GM20431 (cell line): ENCODE results near the gene TMBIM6.
"Not testable (repeated sequence)": the region's sequence is repeated elsewhere in the genome, so short reads cannot be mapped to it uniquely, and the experiment has no call there.

Source experiments
- in situ Hi-C: fragments of 300-500 bp; cut with MseI, MboI; formaldehyde crosslinking; loops from one replicate; pipeline ENCODE4 v1.15.0; 2020; ENCODE audit warnings: low sequenced_read_pairs; ENCODE audit not compliant: unreplicated experiment

TMBIM6 gene

DNA sequence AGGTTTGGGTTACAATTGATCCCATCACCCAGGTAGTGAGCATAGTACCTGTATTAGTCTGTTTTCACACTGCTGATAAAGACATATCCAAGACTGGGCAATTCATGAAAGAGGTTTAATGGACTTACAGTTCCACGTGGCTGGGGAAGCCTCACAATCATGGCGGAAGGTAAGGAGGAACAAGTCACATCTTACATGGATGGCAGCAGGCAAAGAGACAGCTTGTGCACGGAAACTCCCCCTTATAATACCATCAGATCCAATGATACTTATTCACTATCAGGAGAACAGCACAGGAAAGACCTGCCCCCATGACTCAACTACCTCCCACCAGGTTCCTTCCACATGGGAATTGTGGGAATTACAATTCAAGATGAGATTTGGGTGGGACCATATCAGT, 20.0 kb upstream of the TMBIM6 start:
- in situ Hi-C loops = not testable (repeated sequence)

DNA sequence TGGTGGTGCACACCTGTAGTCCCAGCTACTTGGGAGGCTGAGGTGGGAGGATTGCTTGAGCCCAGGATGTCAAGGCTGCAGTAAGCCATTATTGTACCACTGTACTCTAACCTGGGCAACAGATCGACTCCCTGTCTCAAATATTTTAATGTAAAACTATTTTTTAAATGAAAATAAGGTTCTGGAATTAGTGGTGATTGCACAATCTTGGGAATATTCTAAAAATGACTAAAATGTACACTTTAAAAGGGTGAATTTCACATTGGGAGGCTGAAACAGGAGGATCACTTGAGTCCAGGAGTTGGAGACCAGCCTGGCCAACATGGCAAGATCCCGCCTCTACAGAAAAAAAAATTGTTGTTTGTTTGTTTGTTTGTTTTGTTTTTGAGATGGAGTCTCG, 12.9 kb upstream of the TMBIM6 start:
- in situ Hi-C loops = no loop called here

DNA sequence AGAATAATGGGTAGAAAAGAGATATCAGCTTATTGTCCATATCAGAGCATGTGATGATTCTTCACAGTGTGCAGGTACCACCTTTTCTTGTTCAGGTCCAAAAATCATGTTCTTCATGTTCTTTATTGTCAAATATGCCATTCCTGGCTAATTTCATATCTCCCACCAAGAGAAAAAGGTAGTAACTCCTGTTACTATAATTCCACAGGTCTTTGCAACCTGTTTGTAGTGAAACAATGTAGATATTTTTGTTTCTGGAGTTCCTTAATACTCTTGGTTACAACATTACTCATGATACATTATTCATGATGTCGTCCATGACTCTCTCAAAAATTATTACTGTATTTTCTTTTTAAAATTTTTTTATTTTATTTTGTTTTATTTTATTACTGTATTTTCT, 11.3 kb upstream of the TMBIM6 start:
- in situ Hi-C loops = no loop called here

DNA sequence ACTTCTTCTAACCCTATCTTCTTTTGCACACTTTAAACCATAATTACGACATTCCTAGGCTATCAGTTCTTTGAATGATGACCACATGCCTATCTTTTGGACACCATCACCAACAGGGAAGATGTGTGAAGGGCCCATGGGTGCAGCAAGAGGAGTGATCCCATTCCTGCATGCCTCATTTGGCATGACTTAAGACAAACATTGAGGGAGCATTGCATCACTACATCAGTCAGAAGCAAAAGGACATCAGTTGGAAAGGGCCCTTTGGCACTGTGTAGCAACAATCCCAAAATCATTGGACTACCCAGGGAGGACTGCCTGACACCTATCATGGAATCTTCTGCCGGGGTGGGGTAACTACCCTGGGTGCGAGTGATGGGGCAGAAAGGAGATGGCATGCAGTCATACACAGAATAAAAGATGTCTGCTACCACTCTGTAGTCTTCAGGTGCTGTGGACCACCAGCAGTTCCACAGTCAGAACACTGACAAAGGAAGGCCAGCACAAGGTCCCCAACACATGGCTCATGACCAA, 10.7 kb upstream of the TMBIM6 start:
- in situ Hi-C loops = no loop called here

DNA sequence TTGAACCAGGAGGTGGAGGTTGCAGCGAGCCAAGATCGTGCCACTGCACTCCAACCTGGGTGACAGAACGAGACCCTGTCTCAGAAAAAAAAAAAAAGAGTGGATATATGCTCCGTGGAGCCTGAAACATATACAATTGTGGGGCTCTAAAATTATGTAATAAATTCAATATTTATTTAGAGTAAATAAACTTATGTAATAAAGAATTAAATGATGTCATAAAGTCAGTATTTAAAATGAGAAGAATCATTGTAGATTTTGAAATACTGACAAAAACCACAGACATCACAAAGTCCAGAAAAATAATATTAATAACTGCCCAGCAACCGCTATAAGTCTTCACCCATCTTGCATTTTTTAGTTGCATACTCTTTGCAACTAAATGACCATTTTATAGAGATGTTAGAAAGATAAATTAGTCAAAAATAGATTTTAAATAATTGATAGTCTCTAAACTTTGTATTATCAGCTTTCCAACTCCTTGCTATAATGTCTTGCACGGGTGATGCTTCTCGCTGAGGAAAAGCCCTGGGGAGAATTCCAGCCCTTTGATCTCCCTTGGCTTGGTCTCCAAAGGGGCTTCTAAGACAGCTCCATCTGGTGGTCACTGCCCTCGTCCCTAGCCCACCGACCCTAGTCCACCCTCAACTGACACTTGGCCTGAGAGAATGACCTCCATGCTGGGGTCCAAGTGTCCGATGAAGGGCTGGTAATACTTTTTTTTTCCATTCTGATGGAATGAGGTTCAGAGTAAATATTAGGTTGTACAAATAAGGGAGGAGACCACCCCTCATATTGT, 7.9 kb upstream of the TMBIM6 start:
- in situ Hi-C loops = no loop called here

DNA sequence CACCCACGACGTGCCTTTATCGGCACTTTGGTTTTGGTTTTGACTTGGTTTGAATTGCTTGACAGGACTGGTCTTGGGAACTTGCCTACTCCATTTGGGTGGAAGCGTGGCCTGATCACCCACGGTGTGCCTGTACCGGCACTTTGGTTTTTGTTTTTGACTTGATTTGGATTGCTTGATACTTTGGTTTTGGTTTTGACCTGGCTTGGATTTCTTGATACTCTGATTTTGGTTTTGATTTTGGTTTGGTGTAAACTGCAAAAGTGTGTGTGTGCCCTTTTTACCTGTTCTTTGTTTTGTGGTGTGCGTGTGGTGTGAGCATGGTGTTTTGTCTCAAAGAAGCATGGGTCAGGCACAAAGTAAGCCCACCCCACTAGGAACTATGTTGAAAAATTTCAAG, 6.5 kb upstream of the TMBIM6 start:
- in situ Hi-C loops = not testable (repeated sequence)

DNA sequence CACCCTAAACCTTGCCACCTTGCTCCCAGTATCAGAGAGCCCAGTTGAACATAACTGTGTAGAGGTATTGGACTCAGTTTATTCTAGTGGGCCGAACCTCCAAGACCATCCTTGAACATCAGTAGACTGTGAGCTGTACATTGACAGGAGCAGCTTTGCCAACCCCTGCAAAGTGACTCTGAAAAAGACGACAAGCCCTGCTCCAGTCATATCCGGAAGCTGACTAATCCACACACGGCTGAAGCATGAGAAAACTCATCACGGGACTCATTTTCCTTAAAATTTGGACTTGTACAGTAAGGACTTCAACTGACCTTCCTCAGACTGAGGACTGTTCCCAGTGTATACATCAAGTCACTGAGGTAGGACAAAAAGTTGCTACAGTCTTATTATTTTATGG, 2.6 kb upstream of the TMBIM6 start:
- in situ Hi-C loops = not testable (repeated sequence)

DNA sequence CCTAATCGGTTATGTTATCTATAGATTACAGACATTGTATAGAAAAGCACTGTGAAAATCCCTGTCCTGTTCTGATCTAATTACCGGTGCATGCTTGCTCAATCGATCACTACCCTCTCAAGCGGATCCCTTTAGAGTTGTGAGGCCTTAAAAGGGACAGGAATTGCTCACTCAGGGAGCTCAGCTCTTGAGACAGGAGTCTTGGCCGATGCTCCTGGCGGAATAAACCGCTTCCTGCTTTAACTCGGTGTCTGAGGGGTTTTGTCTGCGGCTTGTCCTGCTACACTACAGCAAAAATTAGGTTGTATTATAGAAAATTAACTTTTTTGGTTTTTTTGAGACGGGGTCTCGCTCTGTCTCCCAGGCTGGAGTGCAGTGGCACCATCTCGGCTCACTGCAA, 1.1 kb upstream of the TMBIM6 start:
- in situ Hi-C loops = not testable (repeated sequence)

DNA sequence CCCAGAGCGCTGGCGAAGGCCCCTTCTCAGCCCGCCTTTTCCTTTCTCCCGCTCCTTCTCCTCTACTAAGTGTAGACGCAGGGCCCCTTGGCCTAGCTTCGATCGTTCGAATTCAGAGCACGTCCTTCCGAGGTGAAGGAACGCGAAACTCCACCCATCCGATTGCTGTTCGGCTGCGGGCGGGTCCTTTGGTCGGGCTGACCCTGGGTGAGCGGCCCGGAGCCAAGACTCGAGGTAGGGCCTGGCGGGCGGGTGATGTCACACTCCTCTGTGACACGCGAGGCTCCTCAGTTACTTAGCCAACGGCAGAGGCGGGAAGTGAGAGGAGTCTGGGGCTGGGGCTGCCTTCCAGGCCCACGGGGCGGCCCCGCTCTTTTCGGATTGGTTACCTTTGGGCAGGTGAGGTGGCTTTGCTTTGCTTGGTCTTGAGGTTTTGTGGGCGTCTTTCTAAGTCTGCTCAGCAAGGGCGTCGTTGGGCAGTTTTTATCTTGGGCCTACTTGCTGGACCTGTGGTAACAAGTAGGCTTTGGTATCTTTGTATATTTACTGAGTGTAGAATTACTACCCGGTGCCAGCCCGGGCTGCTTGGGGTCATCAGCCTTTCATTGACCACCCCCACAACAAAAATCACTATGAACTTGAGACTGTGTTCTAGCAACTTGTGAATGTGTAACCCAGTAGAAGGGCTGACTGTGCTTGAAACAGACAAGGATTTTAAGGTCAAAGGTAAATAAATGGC, 694 bp downstream of the TMBIM6 start:
- in situ Hi-C loops = no loop called here

DNA sequence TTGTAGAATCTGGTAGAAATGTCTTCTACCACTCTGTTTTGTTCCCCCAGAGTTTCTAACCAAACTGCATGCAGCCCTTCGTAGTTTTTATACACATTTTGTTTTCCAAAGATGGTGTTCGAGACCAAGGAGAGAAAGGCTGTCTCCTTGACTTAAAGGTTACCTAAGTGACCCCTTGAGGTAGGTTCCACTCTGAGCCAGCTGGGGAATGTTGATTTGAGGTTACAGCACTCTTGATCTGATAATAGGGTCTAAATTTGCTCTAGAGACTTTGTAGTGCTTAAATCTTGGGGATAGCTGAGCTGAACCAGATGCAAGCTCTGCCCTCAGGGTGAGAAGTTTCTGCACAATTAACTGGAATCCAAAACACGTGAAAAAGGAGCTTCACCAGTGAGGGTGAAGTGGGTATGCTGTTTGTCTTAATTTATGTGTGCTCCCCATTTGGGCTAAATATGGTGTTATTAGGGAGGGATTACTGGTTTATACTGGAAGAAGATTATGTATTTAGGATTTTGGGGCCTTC, 3.1 kb downstream of the TMBIM6 start:
- in situ Hi-C loops = no loop called here

DNA sequence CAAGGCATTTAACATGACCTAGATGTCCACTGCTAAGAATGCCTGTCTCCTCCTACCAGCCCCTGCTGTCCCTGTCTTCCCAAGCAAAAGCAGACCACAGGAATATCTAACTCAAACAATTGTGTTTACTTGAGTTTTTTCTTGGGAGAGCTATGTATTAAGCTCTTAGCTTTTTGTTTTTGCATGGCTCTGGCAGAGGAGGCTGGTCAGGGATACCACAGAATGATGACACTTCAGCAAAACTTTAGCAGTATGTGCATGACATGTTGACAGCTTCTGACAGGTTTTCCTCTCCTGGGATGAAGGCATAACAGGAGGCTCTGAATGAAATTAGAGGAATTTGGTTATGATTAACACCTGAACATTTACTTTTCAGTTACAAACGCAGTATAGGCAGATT, 6.9 kb downstream of the TMBIM6 start:
- in situ Hi-C loops = no loop called here

DNA sequence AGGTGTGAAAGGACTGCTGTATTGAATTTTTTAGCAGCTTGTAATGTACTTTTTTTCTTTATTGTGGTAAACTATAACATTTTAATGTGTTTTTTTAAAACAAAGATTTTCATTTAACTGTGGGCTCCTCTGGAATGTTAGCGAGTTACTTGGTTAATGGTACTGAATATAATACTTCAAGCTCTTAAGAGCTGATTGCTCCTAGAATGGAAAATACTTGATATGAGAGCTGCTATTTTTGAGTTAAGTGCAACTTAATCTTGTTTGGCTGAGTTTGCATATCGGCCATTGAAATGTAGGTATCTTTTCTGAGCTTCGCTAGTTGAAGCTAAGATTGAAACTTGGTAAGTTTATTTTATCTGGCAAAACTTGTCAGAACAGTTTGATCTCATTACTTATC, 7.4 kb downstream of the TMBIM6 start:
- in situ Hi-C loops = no loop called here

DNA sequence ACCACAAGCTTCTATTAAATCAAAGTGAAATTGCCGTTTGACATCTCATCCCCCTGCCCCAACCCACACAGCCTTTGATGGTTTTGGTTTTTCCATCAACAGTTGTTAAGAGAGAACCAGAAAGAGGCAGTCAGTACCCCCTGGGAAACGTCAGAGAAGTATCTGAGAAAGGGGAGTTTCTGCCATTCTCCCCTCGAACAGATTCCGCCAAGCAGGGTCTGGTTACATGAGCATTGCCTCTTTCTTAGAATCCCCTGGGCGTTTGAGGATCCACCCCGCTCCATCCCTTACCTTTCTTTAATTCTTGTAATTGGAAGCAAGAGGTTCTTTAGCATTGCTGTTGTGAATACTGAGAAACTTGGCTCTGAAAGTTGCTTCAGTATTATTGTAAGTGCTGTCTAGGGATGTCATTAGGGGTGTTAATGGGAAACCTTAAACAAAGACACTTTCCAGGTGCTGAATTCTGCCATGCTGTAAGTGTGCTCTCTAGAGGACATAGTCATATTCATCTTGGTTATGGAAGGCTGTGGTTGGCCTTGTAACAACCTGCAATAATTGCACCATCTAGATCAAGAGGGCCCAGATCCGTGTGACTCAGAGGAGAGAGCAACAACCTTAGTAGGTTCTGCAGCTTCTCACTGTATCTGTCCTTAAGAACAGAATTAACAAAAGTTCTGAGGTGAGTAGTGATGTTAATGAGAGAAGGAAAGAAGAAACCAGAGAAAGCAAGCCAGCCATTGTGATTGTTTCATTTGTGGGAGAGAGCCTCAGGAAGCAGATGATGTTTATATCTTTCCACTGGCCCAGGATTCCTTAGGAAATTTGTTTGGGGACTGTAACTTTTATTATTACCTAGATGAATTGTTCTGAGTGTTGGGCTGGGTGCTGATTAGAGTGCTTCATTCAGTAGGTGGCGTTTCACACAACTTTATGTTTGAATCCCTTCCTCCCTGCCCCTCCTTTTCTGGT, 9.0 kb downstream of the TMBIM6 start:
- in situ Hi-C loops = no loop called here

DNA sequence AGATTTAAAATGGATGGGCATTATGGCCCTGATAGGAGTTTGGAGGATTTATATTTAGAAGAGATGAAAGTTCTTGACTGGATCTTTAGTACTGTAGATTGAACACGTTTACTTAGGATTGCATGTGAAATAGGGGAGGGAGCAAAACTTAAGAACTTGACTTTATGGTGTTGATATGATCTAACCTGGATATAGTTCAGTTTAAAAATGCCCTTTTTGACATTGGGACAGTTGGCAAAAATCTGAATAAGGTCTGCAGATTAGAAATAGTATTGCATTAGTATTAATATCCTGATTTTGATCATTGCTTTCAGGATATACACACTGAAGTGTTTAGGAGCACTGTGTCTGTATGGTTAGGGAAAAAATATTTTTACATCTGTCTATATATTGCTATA, 9.6 kb downstream of the TMBIM6 start:
- in situ Hi-C loops = no loop called here

DNA sequence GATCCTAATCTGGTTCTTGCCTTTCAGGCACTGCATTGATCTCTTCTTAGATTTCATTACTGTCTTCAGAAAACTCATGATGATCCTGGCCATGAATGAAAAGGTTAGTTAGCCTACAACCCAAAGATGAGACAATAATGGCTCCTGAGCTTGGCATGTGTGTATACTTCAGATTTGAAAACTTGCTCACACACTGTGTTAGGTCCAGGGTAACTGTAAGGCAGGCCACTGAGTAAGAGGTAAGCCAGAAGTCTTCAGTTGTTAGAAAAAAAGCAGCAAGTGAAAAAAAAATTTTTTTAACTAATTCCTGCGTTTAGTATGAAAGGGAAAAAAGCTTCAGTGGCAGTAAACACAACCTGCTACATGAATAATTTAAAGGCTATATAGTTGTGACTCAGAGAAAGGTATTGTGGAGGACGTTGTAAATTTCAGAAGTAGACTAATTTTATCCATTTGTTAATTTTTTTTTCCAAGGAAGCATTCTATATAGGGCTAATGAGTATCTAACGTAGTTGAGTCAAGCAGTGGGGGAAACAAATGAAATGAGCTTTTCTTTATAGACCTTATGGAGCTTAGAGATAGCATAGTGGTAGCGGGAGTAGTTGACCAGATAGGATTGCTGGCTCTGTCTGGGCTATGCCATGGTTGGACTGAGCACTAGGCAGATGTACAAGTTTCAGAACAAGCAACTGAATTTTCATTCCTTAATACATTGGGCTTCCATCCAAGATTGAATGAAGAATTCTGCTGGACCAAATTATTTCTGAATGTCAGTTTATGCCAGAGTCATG, 20.5 kb downstream of the TMBIM6 start:
- in situ Hi-C loops = no loop called here

DNA sequence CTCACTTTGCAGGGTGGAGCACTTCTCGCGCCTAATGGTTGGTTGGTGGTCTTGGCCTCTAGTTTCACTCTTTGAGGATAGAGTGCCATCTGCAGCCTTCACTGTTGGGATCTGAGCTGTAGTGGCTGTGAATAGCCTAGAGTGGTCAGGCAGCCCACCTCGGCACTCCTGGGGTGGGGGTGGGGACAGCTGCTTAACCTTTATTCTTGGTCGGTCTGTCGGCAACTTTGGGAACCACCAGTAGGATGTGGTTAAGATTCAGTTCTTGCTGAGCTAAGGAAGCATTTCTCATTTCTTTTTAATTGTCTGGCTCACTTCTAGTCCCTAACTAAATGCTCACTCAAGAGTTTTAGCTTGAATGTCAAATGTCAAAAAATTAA, 21.1 kb downstream of the TMBIM6 start:
- in situ Hi-C loops = no loop called here

DNA sequence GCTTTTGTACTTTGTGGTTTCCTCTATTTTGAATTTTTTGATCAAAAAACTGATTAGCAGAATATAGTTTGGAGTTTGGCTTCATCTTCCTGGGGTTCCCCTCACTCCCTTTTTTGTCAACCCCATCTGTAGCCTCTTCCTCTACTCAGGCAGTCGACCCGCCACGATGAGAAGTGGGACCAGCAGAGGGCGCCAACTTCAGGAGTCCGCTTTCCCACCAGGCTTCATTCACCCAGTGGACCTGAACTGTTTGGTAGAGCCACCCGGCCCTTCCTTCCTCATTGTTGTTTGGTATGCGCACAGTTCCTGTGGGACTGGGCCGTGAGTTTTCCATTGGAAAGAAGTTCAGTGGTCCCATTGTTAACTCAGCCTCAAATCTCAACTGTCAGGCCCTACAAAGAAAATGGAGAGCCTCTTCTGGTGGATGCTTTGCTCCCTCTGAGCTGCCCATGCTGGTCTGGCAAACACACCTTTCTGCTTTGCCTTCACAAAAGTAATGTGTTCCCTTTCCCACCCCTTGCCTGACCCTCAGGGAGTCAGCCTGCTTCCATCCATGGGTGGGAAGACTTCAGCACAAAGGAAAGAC, 21.7 kb downstream of the TMBIM6 start:
- in situ Hi-C loops = no loop called here

DNA sequence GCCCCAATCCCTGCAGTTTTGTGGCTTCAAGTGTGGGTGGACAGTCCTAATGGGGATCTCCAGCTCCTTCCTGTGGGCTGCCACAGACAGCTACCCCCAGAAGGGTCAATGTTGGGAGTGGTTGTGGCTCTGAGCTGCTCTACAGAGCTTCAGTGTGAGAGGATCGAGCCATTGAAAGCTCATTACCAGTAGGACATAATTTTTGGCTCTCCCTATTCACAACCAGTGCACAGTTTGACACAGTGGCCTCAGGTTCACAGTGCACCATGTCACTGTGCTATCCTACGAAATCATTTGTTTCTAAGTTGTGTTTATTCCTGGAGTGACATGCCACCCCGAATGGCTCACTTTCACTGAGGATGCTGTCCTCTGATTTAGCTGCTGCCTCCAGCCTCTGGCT, 22.8 kb downstream of the TMBIM6 start:
- in situ Hi-C loops = no loop called here

DNA sequence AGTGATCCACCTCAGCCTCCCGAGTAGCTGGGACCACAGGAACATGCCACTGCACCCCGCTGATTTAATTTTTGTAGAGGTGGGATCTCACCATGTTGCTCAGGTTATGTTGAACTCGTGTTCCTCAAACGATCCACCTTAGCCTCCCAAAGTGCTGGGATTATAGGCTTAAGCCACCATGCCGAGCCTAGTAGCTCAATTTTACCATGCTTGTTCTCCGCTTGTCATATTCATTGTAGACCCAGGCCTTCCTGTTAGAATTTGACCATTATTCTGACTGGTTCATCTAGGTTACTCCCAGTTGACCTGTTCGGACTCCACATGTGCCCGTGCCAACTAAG, 24.7 kb downstream of the TMBIM6 start:
- in situ Hi-C loops = no loop called here
